Cortex of kidney (tissue), 1 donor: ENCODE results near the gene ASCC1.
"Not testable (repeated sequence)": the region's sequence is repeated elsewhere in the genome, so short reads cannot be mapped to it uniquely, and the experiment has no call there.

ENCODE experiments used
- DNase-seq: peaks from one replicate; lab custom pipeline; 2025; lab: John Stamatoyannopoulos, UW

The ASCC1 gene

GRCh38 chr10:72170263-72170662 lies 45.8 kb downstream of the ASCC1 start:
- no peak for DNase-seq

GRCh38 chr10:72167118-72167517 lies 49.0 kb downstream of the ASCC1 start:
- no peak for DNase-seq

GRCh38 chr10:72164617-72165016 lies 51.5 kb downstream of the ASCC1 start:
- DNase-seq, result no peak

GRCh38 chr10:72162978-72163377 lies 53.1 kb downstream of the ASCC1 start:
- no peak for DNase-seq

- no peak for DNase-seq
These were observed 57.9 kb downstream of the ASCC1 start for GRCh38 chr10:72158176-72158575.

- DNase-seq, result no peak
These were observed 59.9 kb downstream of the ASCC1 start for GRCh38 chr10:72156223-72156622.

GRCh38 chr10:72152286-72152685 lies 63.8 kb downstream of the ASCC1 start:
- DNase-seq, result no peak

GRCh38 chr10:72150746-72151478 lies 65.2 kb downstream of the ASCC1 start:
- not testable (repeated sequence) for DNase-seq

- not testable (repeated sequence) for DNase-seq
These were observed 68.8 kb downstream of the ASCC1 start for GRCh38 chr10:72147324-72147584.

- no peak for DNase-seq
These were observed 69.3 kb downstream of the ASCC1 start for GRCh38 chr10:72146559-72147323.

- no peak for DNase-seq
These were observed 70.0 kb downstream of the ASCC1 start for GRCh38 chr10:72146071-72146470.

- DNase-seq, result no peak
These were observed 70.4 kb downstream of the ASCC1 start for GRCh38 chr10:72145657-72146056.

GRCh38 chr10:72140850-72141249 lies 75.2 kb downstream of the ASCC1 start:
- DNase-seq, result no peak

- no peak for DNase-seq
These were observed 75.9 kb downstream of the ASCC1 start for GRCh38 chr10:72140174-72140573.

- DNase-seq, result no peak
These were observed 78.5 kb downstream of the ASCC1 start for GRCh38 chr10:72137583-72137982.

GRCh38 chr10:72136225-72136624 lies 79.9 kb downstream of the ASCC1 start:
- not testable (repeated sequence) for DNase-seq

GRCh38 chr10:72134785-72135767 lies 81.0 kb downstream of the ASCC1 start:
- no peak for DNase-seq

- DNase-seq, result no peak
These were observed 82.6 kb downstream of the ASCC1 start for GRCh38 chr10:72133517-72133916.

- DNase-seq, result no peak
These were observed 83.2 kb downstream of the ASCC1 start for GRCh38 chr10:72132854-72133253.

GRCh38 chr10:72127571-72127970 lies 88.5 kb downstream of the ASCC1 start:
- DNase-seq, result no peak

- no peak for DNase-seq
These were observed 89.2 kb downstream of the ASCC1 start for GRCh38 chr10:72126872-72127232.

GRCh38 chr10:72126184-72126871 lies 89.7 kb downstream of the ASCC1 start:
- no peak for DNase-seq
